Activated CD8-positive, alpha-beta memory T cell treated with anti-CD3 and anti-CD28 coated beads, Interleukin-2, amount 50 U/mL, for 24 hours (primary cell): ENCODE results near the gene NAXE.
"Not testable (repeated sequence)": the region's sequence is repeated elsewhere in the genome, so short reads cannot be mapped to it uniquely, and the experiment has no call there.

Experiments
- DNase-seq: peaks from one replicate; pipeline ENCODE4 v3.0.0-alpha.2; 2020; ENCODE audit errors: extremely low read depth

Gene NAXE

GRCh38 chr1:156591432-156592157 is at the start of gene NAXE:
TSS of gene NAXE (plus strand) at chr1:156591776. CDS start at chr1:156591805, 29 bp downstream.
- DNase-seq = no peak

GRCh38 chr1:156543066-156543465 is 48.5 kb upstream of the NAXE start:
- DNase-seq = no peak

GRCh38 chr1:156544592-156545102 is 46.9 kb upstream of the NAXE start:
- no peak for DNase-seq

GRCh38 chr1:156546267-156546666 is 45.3 kb upstream of the NAXE start:
- DNase-seq = no peak

- DNase-seq = no peak
Measured at GRCh38 chr1:156547434-156547833, 44.1 kb upstream of the NAXE start.

GRCh38 chr1:156547982-156548381 is 43.6 kb upstream of the NAXE start:
- no peak for DNase-seq

GRCh38 chr1:156549390-156549789 is 42.2 kb upstream of the NAXE start:
- no peak for DNase-seq

GRCh38 chr1:156549831-156550230 is 41.7 kb upstream of the NAXE start:
- no peak for DNase-seq

GRCh38 chr1:156550346-156550745 is 41.2 kb upstream of the NAXE start:
- no peak for DNase-seq

- DNase-seq = no peak
Measured at GRCh38 chr1:156551066-156551643, 40.4 kb upstream of the NAXE start.

GRCh38 chr1:156551869-156552268 is 39.7 kb upstream of the NAXE start:
- no peak for DNase-seq

GRCh38 chr1:156552518-156552917 is 39.1 kb upstream of the NAXE start:
- DNase-seq = no peak

GRCh38 chr1:156552937-156553336 is 38.6 kb upstream of the NAXE start:
- not testable (repeated sequence) for DNase-seq

- no peak for DNase-seq
Measured at GRCh38 chr1:156553860-156554485, 37.6 kb upstream of the NAXE start.

- no peak for DNase-seq
Measured at GRCh38 chr1:156554971-156555370, 36.6 kb upstream of the NAXE start.

GRCh38 chr1:156555715-156556114 is 35.9 kb upstream of the NAXE start:
- no peak for DNase-seq

GRCh38 chr1:156556354-156556753 is 35.2 kb upstream of the NAXE start:
- DNase-seq = no peak

- no peak for DNase-seq
Measured at GRCh38 chr1:156559086-156559796, 32.3 kb upstream of the NAXE start.

- no peak for DNase-seq
Measured at GRCh38 chr1:156559797-156560385, 31.7 kb upstream of the NAXE start.

- no peak for DNase-seq
Measured at GRCh38 chr1:156560585-156561163, 30.9 kb upstream of the NAXE start.

- DNase-seq = no peak
Measured at GRCh38 chr1:156565519-156565918, 26.1 kb upstream of the NAXE start.

- DNase-seq = no peak
Measured at GRCh38 chr1:156566436-156566835, 25.1 kb upstream of the NAXE start.
